HG02885 (cell line): ENCODE measurements around the gene PYM1.
A peak's percentile ranks its signal among the peaks of the same experiment; 100 is the strongest.

Source experiments
- ATAC-seq: cut with Tn5 transposase; IDR thresholded peaks from one replicate; pipeline ENCODE4 v1.9.1; 2021; ENCODE audit warnings: mild to moderate bottlenecking; ENCODE audit not compliant: unreplicated experiment, poor library complexity

The PYM1 gene

DNA sequence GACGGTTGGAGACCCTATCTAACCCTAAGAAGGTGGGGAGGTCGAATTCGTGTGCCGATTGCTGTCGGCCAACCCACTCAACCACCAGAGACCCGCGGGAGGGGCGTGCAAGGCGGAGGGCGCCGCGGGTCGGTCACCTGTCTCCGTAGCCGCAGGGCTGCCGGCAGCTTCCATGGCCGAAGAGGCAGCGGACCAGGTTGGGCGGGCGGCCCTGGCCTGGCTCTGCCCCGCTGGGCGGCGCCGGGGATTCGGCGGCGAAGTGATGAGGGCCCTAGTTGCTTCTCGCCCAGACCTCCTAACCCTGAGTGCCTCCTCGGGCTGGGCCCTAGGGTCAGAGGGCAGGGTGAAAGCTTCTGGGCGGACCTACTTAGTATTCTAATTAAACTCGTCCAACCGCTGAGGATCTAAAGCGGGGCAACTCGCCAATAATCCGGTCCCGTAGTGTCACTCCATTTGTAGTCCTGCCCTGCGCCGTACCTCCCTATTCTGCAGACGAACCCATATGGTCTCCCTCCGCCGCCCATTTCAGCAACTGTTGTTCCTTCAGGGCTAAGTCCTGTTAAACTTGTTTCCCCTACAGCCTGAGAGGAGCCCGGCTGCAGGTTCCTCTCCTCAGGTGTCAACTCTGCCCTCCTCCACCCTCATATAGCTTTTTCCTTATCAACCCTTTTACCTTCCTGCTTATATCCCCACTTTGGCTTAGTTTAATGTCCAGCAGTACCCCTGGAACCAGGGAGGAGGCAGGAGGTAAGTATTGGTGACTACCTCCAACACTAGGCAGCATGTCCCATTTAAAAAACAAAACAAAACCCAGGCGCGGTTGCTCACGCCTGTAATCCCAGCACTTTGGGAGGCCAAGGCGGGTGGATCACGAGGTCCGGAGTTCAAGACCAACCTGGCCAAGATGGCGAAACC lies at the start of gene PYM1:
TSS of gene PYM1 (minus strand) at position 307 of the 915 bp plus-strand sequence. CDS start at position 174, 133 bp downstream.
- ATAC-seq, result peak; percentile 48

DNA sequence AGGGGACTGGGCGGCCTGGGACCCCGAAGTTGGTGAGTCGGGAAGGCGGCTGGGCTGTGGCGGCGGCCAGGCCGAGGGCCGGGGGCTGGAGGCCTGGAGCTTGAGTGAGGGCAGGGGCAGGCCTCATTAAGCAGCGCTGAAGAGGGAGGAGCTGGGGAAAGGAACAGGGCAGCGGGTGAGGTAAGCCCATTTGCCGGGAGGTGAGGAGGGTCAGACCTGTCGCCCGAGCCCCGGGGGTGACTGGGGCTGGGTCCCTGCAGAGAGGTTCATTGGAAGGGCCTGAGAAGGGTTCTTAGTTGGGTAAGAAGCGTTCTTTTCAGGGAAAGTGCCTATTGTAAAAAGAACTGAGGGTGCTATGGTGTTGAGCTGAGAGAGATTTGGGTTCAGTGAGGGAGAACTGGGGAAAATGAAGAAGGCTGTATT lies 46.6 kb upstream of the PYM1 start:
- ATAC-seq, result peak; percentile 17

DNA sequence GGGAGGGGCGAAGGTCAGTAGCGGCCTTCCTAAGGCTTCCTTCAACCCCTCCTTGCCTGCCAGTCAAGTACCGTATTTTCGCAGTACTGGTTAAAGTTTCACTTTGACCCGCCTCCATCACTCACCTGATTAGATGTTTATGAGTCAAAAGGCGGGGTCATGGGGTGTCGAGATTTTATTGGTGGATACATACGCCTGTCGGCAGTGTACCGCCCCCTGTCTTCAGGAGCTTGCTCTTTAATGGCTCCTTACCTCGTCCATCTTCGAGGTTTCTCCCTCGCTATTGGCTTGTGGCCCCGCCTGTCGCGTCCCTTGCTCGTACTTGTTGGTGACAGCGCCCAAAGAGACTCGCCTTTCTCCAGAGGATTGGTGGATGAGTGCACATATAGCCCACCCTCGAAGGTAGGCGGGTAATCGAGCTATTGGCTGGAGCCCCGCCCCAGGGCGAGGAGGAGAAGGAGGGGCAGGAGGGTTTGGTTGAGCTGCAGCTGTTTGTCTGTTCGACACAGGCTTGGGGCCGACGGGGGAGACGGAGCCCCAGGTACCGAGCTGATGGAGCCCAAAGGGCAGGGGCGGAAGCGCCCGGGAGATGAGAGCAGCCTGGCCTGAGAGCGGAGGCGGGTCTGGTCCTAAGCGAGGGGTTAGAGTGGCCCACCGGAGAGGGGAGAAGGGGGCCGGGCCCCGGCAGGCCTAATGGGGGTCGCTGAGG lies 46.1 kb upstream of the PYM1 start, which contains the start of gene RAB5B:
TSS of gene RAB5B (plus strand) at position 480 of the 709 bp plus-strand sequence. CDS start 12,883 bp downstream, outside the sequence.
- peak; percentile 92 for ATAC-seq

DNA sequence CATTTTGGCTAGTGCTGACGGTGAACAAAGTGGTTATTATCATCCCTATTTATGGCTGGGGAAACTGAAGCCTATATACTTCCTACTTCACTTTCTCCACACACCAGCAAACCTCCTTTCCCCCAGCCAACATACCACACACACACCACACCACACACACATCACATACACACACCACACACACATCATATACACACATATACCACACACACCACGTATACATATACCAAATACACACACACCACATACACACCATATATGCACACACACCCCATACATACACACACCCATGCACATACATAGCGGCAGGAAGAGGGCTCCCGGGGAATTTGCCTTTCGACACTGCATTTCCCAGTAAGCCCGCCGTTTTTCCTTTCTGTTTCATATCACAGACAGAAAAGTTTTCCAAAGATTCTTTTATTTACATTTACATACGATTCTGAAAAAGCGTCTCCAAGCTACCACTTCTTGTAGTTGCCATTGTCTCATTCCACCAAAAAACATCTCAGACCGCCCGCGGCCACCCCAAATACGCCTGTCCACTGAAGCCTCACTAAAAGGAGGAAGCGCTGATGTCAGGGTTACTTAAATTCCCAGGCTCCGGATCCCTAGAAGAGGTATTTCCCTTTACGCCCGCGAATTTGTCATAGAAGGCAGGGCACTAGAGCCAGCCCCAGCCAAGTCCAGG lies 45.4 kb upstream of the PYM1 start:
- ATAC-seq, result no peak

DNA sequence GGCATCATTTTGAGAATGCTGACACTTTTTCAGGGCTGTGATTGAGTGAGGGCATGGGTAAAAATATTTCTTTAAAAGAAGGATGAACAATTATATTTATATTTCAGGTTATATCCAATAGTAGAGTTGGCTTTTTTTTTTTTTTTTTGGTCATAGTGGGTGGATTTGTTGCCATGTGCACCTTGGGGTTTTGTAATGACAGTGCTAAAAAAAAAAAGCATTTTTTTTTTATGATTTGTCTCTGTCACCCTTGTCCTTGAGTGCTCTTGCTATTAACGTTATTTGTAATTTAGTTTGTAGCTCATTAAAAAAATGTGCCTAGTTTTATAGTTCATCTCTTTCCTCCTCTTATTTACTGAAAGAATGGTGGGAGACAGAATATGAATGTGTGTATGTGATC lies 44.8 kb upstream of the PYM1 start:
- ATAC-seq, result no peak

DNA sequence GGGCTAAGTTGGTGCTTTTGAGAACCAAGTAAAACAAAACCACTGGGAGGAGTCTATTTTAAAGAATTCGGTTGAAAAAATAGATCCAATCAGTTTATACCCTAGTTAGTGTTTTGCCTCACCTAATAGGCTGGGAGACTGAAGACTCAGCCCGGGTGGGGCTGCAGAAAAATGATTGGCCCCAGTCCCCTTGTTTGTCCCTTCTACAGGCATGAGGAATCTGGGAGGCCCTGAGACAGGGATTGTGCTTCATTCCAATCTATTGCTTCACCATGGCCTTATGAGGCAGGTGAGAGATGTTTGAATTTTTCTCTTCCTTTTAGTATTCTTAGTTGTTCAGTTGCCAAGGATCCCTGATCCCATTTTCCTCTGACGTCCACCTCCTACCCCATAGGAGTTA lies 44.3 kb upstream of the PYM1 start:
- no peak for ATAC-seq

DNA sequence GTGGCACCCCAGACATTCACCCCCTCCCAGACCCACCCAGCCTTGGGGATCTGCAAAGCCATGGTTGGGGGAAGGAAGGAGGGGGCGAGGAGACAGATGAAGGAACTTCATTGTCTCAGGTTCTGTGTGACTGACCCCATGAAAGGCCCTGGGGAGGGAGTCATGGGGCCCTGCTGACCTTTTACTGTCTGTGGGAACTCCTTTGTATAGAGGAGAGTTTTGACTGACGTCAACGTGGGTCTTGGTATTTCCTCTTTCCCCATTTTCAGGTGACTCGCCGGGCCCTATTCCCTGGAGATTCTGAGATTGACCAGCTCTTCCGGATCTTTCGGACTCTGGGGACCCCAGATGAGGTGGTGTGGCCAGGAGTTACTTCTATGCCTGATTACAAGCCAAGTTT lies 43.1 kb upstream of the PYM1 start:
- ATAC-seq, result no peak

DNA sequence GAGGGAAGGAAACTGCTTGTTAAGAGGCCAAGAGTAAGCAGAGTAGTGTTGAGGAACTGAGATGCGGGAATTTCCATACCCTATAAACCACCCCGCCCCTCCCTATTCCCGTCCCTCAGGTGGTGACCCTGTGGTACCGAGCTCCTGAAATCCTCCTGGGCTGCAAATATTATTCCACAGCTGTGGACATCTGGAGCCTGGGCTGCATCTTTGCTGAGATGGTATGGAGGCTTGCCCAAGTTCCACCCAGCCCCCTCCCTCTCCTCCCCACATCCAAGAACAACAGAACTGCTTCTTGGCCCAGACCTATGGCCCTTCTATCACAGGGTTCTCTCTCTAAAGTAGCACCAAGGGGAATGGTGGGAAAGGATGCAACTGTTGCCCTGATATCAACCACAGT lies 41.7 kb upstream of the PYM1 start:
- no peak for ATAC-seq

DNA sequence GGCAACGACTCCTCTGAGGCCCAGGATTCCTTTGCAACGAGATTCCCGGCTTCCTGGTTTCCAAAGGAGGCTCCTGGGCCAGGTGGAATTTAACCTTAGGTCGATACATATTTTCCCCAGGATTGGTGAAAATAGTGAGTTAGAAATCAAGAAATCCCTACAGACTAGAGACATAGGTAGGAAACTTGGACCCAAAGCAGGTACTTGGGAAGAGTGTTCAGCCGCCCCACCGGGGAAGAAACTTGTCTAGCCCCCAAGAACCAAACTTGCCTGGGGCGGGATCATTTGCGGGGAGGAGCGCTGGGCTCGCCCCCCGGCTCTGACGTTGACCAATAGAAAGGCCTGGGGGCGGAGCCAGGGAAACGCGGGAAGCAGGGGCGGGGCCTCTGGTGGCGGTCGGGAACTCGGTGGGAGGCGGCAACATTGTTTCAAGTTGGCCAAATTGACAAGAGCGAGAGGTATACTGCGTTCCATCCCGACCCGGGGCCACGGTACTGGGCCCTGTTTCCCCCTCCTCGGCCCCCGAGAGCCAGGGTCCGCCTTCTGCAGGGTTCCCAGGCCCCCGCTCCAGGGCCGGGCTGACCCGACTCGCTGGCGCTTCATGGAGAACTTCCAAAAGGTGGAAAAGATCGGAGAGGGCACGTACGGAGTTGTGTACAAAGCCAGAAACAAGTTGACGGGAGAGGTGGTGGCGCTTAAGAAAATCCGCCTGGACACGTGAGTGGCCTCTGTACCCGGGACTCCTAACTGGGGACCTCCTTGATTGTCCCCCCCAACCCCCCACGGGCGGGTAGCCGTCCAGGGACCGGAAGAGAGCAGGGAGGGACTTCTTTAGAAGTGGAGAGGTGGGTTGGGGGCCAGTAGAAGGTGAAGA lies 39.0 kb upstream of the PYM1 start, which contains the start of gene CDK2:
TSS of gene CDK2 (plus strand) at position 423 of the 874 bp plus-strand sequence. CDS start at position 602, 179 bp downstream.
- ATAC-seq, result peak; percentile 98

DNA sequence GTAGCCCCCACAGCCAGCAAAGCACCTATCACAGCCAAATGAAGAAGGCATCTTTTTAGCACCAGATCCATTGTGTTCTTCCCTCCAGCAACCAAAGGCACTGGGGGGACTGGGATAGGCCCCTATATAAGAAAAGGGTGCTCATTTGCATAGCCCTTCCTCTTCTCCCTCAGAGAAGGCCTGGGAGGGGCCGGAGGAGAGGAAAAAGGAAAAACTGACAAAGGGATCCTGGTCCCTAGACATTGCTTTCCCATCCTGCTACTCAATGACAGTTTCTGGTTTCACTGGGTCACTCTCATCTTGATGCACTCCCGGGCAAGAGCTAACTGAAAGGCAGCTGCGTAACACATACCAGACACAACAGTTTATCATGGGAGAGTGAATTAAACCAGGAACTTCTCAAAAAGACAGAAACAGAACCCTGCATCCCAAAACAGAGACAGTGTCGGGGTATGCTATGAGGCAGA lies 38.3 kb upstream of the PYM1 start, which contains the start of gene PMEL:
TSS of gene PMEL (minus strand) at position 102 of the 467 bp plus-strand sequence. CDS start at position 71, 31 bp downstream.
- no peak for ATAC-seq

DNA sequence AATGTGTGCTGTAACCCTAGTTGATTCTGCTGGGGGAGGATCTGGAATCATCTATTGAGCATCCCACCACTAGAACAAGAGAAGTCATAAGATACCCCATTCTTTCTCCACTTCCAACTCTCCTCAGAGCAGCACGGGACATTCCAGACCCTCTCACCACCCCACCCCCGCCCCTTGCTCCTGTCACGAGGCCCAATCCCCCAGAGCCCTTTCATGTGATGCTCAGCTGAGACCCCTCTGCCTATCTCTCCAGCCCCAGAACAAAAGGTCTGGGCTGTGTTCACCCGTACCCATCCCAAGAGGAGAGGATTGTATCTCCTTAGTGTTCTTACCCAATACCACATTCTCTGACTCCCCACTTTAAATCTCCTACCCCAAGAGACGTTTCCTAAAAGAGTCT lies 37.5 kb upstream of the PYM1 start:
- ATAC-seq, result no peak

DNA sequence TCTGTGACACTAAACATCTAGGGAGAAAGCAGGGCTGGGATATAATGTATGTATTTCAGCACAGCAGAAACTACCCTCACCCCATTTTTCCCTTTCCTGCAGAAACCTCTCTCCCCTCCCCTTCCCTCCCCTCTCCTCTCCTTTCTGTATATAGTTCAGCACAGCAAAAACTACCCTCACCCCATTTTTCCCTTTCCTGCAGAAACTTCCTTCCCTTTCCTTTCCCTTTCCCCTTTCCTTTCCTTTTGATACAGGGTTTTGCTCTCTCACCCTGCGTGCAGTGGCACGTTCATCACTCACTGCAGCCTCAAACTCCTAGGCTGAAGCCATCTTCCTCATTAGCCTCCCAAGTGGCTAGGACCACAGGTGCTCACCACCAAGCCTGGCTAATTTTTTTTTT lies 36.1 kb upstream of the PYM1 start:
- ATAC-seq, result no peak

DNA sequence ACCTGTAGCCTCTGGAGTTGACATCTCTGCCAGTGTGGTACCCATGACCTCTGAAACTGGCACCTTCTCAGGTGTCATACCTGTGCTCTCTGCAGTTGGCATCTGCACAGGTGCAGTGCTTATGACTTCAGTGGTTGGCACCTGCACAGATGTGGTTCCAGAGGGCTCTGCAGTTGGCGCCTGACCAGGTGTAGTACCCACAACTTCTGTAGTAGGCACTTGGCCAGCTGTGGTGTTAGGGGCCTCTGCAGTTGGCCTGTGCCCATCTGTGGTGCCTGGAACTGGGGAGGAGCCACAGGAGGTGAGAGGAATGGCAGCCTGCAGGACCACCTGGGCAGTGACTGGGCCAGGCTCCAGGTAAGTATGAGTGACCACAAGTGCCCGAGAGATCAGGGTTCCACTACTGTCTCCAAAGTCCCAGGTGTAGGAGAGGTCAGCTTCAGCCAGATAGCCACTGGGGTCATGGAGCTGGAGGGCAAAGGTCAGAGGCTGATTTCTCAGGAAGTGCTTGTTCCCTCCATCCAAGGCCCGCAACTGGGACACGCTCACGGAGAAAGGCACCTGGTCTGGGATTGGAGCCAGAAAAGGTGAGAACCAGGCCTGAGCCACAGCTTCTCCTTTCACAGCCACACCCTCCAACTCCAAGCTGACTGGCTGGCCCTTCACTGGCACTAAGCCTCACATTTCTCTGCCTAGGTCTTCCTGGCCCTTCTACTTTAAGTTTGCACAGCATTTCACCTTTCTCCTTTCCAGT lies 29.6 kb upstream of the PYM1 start:
- ATAC-seq, result no peak

DNA sequence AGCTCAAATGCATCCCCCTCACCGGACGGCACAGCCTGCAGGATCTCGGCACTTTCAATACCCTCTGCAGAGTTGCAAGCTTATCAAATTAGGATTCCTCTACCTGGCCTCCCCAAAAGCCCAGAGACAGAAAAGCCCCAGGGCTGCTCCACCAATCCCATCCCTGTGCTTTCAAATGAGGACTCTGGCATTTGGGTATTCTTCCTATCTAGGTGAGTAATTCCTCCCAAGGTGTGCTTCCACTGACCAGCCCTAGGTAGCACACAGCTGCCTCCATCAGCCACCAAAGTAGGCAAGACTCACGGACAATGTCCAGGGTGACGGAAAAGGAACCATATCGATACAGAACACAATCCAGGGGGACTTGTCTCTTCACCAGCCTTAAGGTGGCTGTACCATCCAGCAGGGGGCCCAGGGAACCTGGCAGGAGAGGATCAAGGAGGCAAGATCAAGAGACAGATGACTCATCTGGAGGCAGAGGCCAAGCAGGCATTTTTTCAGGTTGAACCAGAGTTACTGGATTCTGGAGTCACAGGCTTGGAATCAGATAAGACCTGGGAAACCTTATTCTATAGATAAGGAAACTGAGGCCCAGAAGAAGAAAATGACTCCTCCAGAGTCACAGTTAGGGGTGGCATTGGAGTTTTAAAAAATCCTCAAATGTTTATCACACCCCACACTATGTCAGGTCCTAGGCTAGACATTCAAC lies 28.3 kb upstream of the PYM1 start:
- no peak for ATAC-seq

DNA sequence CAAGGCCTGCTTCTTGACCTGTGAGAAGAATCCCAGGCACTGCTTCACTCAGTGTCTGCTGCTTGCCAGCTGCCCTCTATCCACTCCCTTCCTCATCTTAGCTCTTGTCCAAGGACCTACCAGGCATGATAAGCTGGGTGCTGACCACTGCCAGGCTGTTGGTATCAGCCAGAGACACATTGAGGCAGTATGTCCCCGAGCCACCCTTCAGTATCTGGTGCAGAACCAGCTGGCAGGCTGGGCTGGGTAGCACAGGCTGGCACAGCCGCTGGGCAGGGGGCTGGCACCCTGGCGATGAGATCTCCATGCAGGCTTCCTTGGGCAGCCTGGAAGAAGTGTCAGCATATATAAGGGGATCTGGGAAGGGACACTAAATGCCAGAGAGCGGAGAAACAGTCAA lies 27.6 kb upstream of the PYM1 start:
- no peak for ATAC-seq

DNA sequence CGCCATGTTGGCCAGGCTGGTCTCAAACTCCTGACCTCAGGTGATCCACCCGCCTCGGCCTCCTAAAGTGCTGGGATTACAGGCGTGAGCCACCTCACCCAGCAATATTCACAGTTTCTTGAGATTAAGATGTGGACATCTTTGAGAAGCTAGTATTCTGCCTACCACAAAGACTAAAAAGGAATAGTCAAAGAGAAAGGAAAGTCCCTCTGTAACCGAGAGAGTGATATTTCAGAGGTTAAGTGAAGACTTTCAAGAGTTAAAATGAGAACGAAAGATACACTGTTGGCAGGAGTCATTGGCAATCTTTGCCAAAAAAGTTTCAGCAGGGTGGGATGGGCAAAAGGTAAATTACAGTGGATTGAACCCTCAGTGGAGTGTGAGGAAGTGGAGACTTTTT lies 18.9 kb upstream of the PYM1 start:
- no peak for ATAC-seq

DNA sequence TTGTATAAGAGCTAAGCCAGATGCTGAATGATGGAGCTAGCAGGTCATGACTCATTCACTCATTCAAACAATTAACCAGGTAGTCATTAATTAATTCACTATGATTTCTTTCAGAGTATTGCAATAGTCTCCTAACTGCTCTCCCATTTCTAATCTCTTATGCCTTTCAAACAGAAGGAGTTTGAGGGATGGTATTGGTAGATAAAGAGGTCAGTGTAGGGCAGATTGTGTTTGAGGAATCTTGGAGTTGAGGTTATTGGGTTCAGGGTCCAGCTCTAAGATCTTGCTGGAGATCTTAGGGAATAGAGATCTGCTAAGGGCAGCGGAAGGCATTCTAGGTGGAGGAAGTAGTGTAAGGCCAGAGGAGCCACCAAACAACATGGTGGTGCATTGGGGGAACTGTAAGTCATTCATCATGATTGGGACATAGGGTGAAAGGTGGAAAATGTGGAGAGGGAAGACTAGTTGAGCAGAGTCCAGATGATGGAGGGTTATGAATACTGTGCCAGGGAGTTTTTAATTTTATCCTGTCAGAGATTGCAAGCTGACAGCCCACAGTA lies 15.0 kb upstream of the PYM1 start:
- no peak for ATAC-seq

DNA sequence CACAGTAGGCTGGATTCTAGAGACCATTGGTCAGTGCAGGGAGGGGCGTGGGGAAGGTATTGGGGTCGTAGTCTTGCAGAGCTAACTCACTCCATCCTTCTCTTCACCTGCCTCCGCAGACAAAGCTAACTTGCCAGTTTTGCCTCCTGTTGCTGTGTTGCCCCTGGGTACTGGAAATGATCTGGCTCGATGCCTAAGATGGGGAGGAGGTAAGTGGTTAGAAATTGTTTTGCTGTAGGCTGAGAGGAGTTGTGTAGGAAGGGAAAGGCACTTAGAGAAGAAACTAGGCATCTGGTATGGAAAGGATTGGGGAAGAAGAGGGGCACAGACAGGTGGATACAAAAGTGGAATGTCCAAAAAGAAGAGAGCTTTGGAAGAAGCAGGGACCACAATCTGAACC lies 14.4 kb upstream of the PYM1 start:
- ATAC-seq, result no peak
